CD4-positive, alpha-beta T cell treated with Interleukin-4 for 4 hours (primary cell): Measurements from ENCODE around the gene TCF19.
A peak's percentile ranks its signal among the peaks of the same experiment; 100 is the strongest.
"Not testable (repeated sequence)": the region's sequence is repeated elsewhere in the genome, so short reads cannot be mapped to it uniquely, and the experiment has no call there.

Experiments used
- DNase-seq: peaks from one replicate; pipeline ENCODE4 v3.0.0-alpha.2; 2020

TCF19 gene

GRCh38 chr6:31183859-31184258, 25.5 kb downstream of the TCF19 start:
- DNase-seq: not testable (repeated sequence)

- DNase-seq: not testable (repeated sequence)
Measured at GRCh38 chr6:31185695-31186051, 27.3 kb downstream of the TCF19 start.

GRCh38 chr6:31186052-31186734, 27.8 kb downstream of the TCF19 start:
- DNase-seq: no peak

- no peak for DNase-seq
Measured at GRCh38 chr6:31187780-31188194, 29.4 kb downstream of the TCF19 start.

- not testable (repeated sequence) for DNase-seq
Measured at GRCh38 chr6:31189223-31189622, 30.8 kb downstream of the TCF19 start.

- DNase-seq: no peak
Measured at GRCh38 chr6:31190488-31190887, 32.1 kb downstream of the TCF19 start.

GRCh38 chr6:31192431-31193105, 34.2 kb downstream of the TCF19 start:
- DNase-seq: peak; percentile 70

GRCh38 chr6:31193206-31193605, 34.8 kb downstream of the TCF19 start:
- DNase-seq: no peak

- no peak for DNase-seq
Measured at GRCh38 chr6:31194061-31194834, 35.9 kb downstream of the TCF19 start.

- DNase-seq: not testable (repeated sequence)
Measured at GRCh38 chr6:31195308-31195979, 37.1 kb downstream of the TCF19 start.

GRCh38 chr6:31196251-31197022, 38.0 kb downstream of the TCF19 start:
- not testable (repeated sequence) for DNase-seq

- DNase-seq: peak; percentile 97
Measured at GRCh38 chr6:31197559-31198305, 39.3 kb downstream of the TCF19 start.

- not testable (repeated sequence) for DNase-seq
Measured at GRCh38 chr6:31199105-31199452, 40.7 kb downstream of the TCF19 start.

GRCh38 chr6:31202259-31203166, 44.1 kb downstream of the TCF19 start:
- no peak for DNase-seq

GRCh38 chr6:31203345-31203979, 45.1 kb downstream of the TCF19 start:
- DNase-seq: peak; percentile 76

GRCh38 chr6:31204751-31205145, 46.4 kb downstream of the TCF19 start:
- no peak for DNase-seq

- no peak for DNase-seq
Measured at GRCh38 chr6:31205638-31206037, 47.2 kb downstream of the TCF19 start.

GRCh38 chr6:31208506-31208905, 50.1 kb downstream of the TCF19 start:
- DNase-seq: no peak

GRCh38 chr6:31209137-31209536, 50.7 kb downstream of the TCF19 start:
- DNase-seq: no peak

- DNase-seq: no peak
Measured at GRCh38 chr6:31210123-31210522, 51.7 kb downstream of the TCF19 start.
